GM20431 (cell line): ENCODE measurements around the gene OPN1LW.
"Not testable (repeated sequence)": the region's sequence is repeated elsewhere in the genome, so short reads cannot be mapped to it uniquely, and the experiment has no call there.

Source experiments
- in situ Hi-C: fragments of 300-500 bp; cut with MseI, MboI; formaldehyde crosslinking; loops from one replicate; pipeline ENCODE4 v1.15.0; 2020; ENCODE audit warnings: low sequenced_read_pairs; ENCODE audit not compliant: unreplicated experiment

Gene OPN1LW

DNA sequence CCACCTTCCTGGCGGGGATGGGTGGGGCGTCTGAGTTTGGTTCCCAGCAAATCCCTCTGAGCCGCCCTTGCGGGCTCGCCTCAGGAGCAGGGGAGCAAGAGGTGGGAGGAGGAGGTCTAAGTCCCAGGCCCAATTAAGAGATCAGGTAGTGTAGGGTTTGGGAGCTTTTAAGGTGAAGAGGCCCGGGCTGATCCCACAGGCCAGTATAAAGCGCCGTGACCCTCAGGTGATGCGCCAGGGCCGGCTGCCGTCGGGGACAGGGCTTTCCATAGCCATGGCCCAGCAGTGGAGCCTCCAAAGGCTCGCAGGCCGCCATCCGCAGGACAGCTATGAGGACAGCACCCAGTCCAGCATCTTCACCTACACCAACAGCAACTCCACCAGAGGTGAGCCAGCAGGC, at the start of gene OPN1LW:
OPN1LW (plus strand) TSS at position 234 of the 400 bp plus-strand sequence; CDS start at position 275, 41 bp downstream.
- in situ Hi-C loops, result not testable (repeated sequence)

DNA sequence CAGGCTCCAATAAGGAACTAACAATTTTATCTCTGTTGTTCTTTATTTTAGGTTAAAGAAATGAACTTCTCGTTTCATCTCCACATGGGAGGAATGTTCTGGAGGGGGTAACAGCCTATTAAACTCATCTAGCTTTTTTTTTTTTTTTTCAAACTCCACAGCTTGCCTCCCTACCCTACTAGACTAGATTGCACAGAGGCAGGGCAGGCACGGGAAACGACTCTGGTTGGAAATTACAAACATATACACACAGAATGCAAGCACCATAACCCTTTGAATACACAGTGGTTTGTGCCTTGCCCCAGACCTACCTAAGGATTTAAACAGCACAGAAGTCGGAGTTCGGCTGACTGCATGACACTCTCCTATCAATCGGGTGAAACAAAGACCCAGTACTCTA, 49.2 kb upstream of the OPN1LW start:
- in situ Hi-C loops, result no loop called here

- in situ Hi-C loops, result no loop called here
Observed at GRCh38 chrX:154096140-154097002, 47.7 kb upstream of the OPN1LW start.

- in situ Hi-C loops, result no loop called here
Observed at GRCh38 chrX:154097003-154097588, 46.9 kb upstream of the OPN1LW start.

- in situ Hi-C loops, result no loop called here
Observed at GRCh38 chrX:154097589-154098541, 46.2 kb upstream of the OPN1LW start, which contains the start of gene MECP2. TSS of gene MECP2 (minus strand) at chrX:154097717.

- in situ Hi-C loops, result no loop called here
Observed at GRCh38 chrX:154098551-154098950, 45.5 kb upstream of the OPN1LW start.

DNA sequence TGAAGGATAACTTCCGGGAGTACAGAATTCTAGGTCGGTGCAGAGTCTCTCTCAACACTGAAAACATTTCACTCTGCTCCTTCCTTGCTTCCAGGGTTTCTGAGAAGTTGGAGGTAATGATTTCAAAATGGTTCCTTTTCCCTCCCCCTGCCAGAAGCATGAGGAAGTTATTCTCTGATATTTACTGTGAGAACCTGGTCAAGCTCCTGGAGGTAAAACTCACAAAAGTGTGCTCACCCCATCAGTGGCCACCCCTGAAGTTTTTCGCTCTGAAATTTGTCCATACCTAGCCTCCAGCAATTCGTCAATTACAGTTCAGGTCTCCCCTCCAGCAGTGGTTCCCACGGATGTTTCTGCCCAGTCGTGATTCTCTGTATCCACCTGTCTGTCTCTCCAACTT, 30.3 kb upstream of the OPN1LW start:
- in situ Hi-C loops, result no loop called here

GRCh38 chrX:154114652-154115051, 29.4 kb upstream of the OPN1LW start:
- in situ Hi-C loops, result no loop called here

DNA sequence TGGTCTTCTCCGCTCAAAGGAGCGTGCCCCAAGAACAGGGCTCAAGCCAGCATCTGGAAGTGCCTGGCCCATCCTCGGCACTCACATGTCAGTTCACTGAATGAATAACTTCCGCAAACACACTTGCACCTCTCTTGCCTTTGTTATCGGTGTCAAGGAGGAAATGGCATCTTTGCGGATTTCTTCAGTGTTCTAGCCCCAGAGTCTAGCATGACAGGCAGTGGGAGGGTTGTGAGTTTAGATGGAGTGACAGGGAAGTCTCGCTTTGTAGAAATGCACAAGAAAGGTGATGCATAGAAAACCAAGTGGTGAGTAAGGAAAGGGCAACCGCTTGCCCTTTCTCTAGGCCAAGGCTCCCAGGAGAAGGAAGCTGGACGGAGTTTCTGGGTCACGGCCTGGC, 29.0 kb upstream of the OPN1LW start:
- in situ Hi-C loops, result no loop called here

DNA sequence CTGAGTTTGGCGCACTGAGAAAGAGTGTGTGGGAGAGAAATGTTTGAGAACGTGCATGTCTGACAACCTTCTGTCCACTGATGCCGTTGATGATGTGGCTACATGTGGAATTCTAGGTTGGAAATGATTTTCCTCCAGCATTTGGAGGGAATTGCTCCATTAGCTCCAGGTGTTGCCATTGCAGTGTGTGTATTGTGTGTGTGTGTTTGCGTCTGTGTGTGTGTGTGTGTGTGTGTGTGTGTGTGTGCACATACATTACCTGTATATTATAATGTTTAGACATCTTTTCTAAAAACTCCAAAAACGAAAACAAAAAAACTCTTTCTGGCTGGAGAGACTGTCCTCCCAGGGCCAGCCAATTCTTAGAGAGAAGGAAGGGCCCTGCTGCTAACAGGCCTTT, 28.3 kb upstream of the OPN1LW start:
- in situ Hi-C loops, result no loop called here

- in situ Hi-C loops, result no loop called here
Observed at GRCh38 chrX:154116426-154117211, 27.4 kb upstream of the OPN1LW start.

DNA sequence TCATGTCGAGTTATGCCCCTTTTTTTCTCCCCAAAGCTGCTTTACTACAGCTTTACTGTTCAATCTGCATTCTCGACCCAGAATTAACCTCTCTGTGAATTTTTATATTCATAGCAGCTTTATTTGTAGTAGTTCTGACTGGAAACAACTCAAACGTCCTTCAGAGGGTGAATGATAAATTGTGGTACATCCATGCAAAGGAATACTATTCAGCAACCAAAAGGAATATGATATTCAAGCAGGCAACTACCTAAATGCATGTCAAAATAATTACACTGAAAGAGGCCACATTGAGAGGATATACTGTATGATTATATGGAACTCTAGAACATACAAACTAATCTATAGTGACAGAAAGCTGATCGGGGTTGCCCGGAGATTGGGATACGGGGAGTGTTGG, 26.5 kb upstream of the OPN1LW start:
- in situ Hi-C loops, result no loop called here

DNA sequence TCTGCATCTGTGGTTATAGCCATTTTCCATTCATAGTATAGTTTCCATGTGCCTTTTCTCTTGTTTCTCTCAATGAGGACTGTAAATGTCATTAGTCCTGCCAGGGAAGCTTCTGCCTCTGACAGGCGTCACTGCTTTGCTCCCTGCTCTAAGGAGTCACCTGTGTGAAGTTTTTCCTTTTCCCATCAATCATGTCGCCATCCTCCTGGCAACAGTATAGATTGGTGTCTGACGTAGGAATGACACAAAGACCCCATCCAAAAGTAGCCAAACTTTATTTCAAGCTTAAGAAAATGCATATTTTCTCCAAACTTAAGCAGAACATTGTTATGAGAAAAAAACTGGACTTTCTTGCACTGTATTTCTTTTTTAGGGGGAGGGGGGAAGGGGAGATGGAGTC, 23.5 kb upstream of the OPN1LW start:
- in situ Hi-C loops, result no loop called here

- in situ Hi-C loops, result no loop called here
Observed at GRCh38 chrX:154121207-154121606, 22.8 kb upstream of the OPN1LW start.

DNA sequence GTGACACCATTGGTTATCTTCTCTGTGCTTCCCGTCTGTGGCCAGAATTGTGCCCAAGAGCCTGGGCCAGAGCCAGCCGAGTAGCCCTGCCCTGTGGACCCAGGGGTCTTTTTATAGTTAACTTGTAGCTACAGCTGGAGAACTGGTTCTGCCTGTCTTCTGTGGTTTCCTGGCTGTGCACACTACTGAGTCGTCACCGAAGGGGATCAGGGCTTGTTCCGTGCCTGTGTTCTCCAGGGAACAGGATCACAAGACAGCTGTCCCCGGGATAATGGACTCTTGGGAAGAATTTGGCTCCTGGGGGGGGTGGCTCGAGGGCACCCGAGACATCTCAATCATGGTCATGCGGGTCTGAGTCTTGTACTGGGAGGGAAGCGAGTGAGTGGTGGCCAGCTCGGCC, 22.1 kb upstream of the OPN1LW start:
- in situ Hi-C loops, result no loop called here

DNA sequence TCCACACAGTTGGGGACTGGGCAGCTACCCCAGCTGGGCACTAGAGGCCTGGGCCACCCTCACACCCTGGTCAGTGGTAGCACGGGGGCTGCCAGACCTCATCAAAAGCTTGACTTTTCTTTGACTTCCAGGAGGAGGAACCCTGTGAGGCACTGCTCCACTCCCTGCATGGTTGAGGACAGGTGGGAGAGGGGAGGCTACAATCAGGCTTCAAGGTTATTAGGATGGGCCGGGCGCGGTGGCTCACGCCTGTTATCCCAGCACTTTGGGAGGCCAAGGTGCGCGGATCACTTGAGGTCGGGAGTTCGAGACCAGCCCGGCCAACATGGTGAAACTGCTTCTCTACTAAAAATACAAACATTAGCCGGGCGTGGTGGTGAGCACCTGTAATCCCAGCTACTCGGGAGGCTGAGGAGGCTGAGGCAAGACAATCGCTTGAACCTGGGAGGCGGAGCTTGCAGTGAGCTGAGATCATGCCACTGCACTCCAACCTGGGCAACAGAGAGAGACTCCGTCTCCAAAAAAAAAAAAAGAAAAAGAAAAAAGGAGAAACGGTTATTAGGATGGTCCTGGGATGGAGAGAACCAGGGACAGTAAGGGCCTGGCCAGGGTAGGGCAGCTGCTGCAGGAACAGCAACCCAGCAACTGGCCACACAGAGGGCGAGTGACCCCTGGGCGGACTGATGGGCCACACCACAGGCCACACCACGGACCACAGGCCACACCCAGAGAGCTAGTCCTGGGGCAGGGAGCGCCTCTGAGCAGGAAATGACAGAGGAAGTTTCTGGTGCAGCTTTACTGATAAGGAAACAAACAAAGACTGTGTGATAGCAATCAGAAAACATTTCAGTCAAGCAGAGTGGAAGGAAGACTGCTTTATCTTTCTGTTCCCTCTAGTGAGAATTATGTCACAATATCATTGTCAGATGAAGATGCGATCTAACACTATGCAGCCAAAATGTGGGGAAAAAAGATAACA, 20.5 kb upstream of the OPN1LW start:
- in situ Hi-C loops, result no loop called here

- in situ Hi-C loops, result no loop called here
Observed at GRCh38 chrX:154125391-154126040, 18.5 kb upstream of the OPN1LW start.

GRCh38 chrX:154126101-154126500, 17.9 kb upstream of the OPN1LW start:
- in situ Hi-C loops, result no loop called here
